Activated CD4-positive, alpha-beta T cell treated with anti-CD3 and anti-CD28 coated beads for 1 hour (primary cell): ENCODE data around the gene SMG6.
A peak's percentile ranks its signal among the peaks of the same experiment; 100 is the strongest.

Experiments
- DNase-seq: peaks from one replicate; pipeline ENCODE4 v3.0.0-alpha.2; 2020

SMG6 gene

DNA sequence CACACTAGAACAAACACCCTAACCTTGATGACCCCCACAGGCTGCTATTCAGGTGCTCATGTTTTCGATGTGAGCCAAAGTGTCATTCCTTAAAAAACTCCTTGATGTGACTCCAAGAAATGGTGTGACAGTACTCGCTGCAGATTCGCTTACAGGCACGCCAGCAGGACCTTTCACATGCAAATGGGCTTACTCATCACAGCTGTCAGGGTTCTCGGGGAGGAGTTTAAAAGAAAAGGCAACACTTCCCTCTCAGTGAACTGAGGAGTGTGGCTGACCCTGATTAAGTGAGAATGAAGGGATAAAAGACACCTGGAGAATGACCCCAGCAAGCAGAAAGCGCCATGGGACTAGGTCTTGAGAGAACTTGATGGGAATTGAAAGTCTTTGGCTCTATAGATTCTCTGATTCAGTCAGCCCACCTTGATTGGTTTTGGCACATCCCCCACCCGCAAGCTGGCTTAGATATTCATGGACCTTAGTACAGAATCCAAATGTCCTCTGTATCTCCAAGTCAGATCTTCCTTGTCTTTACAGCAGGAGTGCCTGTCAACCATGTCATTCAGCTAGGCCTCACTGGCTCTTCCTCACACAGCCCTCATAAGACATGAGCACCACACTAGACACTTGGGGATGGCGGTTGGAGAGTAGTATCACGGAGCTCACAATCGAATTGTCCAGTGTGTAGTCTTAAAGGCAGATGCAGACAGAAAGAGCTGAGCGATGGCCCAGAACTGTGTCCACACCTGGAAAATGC lies 166.1 kb downstream of the SMG6 start:
- DNase-seq, result no peak

- DNase-seq, result no peak
Observed at GRCh38 chr17:2136241-2136640, 167.3 kb downstream of the SMG6 start.

- no peak for DNase-seq
Observed at GRCh38 chr17:2128011-2128410, 175.6 kb downstream of the SMG6 start.

DNA sequence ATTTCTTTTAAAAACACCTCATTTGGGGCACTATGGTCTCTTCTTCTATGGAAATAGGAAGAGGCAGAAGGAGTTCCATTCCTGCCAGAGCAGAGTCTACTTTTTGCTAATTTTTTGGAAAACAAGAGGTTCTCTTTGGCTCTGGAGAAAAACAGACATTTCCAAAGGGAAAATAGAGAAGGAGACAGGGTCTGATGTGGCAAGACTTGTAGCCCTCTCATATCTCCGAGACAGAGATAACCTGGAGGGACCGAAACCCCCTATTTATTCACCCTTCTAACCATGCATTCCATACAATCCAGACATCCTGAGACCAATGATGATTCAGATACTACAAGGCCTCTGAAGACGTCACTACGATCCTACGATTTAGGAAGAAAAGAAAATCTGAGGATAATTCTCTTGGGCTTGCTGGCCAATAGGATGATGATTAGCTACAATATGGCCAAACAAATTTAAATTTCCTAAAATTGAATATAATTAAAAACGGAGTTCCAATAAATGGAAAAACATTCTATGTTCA lies 178.5 kb downstream of the SMG6 start:
- DNase-seq, result no peak

DNA sequence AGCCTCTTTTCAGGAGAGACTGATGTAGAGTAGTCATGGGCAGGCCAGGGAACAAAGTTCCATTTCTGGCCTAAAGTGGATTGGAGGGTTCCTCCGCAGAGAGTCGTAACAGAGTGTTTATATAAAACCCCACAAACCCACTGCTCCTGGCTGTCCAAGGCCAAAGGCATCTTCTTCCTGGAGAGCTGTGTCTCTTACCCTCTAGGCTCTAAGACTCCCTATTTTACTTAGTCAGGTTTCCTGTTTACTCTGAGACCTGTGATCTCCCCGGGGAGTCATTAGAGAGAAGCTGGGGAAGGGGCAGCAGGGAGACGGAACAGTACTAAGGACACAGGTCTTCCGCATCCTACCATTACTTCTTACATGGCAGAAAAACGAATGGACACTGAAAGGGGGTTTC lies 179.2 kb downstream of the SMG6 start:
- no peak for DNase-seq

- no peak for DNase-seq
Observed at GRCh38 chr17:2123375-2124251, 180.0 kb downstream of the SMG6 start.

DNA sequence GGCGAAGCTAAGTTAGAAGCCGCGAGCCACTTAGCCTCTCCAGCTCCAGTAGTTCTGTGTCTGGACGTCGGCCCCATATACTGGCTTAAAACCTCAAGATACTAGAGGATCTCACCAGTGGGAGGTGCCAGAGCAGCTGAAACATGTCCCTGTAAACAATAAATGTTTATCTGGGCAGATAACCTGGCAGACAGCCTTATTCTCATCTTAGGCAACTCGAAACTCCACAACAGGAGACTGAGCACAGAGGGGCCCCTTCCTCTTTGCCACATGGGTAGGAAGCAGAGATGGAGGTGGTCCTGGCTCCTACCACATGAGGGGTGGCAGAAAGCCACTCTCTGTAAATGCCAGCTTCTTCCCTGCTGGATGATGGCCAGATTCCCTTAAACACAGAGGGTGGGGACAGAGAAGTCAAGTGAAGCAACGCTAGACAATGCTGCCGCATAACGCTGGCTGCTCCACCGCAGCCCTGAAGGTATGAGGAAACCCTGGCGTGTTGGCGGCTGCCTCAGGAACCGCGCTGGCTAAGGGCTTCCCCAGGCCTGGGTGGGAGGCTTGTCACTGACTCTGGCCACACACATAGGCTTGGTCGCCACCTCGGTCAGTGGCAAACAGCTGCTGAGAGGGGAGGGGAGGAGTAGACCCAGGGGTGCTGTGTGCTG lies 180.8 kb downstream of the SMG6 start:
- DNase-seq, result no peak

DNA sequence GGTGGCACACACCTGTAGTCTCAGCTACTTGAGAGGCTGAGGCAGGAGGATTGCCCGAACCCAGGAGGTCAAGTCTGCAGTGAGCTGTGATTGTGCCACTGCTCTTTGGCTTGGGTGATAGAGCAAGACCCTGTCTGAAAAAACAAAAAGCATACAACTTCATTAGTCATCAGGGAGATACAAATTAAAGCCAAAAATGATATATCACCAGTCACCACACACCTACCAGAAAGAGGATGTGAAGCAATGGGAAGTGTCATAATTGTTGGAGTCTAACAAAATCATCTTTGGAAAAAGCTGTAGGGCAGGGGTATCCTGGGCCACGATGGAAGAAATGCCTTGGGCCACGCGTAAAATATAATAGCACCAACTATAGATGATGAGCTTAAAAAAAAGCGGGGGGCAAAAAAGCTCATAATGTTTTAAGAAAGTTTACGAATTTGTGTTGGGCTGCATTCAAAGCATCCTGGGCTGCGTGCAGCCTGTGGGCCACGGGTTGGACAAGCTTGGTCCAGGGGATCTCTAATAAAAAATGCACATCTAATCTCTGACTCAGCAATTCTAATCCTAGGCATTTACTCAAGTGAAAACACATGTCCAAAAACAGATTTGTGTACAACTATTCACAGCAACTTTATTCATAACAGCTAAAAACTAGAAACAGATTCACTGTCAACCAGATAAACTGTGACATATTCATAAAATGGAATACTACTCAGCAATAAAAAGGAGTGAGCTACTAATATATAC lies 182.8 kb downstream of the SMG6 start:
- DNase-seq, result no peak

- DNase-seq, result no peak
Observed at GRCh38 chr17:2113279-2113622, 190.3 kb downstream of the SMG6 start.

- DNase-seq, result no peak
Observed at GRCh38 chr17:2111691-2112090, 191.9 kb downstream of the SMG6 start.

- DNase-seq, result no peak
Observed at GRCh38 chr17:2110436-2110835, 193.1 kb downstream of the SMG6 start.

DNA sequence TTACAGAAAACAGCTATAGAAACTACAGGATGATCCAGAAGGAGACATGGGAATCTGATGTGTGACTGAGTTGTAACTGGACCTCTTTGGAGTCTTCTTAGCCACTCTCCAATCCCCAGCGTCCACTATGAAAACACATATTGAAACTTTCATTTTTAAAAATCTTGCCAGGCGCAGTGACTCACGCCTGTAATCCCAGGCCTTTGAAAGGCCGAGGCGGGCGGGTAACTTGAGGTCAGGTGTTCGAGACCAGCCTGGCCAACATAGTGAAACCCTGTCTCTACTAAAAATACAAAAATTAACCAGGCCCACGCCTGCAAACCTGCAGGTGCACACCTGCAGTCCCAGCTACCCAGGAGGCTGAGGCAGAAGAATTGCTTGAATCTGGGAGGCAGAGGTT lies 195.4 kb downstream of the SMG6 start:
- DNase-seq, result no peak

- DNase-seq, result no peak
Observed at GRCh38 chr17:2107506-2107905, 196.1 kb downstream of the SMG6 start.

DNA sequence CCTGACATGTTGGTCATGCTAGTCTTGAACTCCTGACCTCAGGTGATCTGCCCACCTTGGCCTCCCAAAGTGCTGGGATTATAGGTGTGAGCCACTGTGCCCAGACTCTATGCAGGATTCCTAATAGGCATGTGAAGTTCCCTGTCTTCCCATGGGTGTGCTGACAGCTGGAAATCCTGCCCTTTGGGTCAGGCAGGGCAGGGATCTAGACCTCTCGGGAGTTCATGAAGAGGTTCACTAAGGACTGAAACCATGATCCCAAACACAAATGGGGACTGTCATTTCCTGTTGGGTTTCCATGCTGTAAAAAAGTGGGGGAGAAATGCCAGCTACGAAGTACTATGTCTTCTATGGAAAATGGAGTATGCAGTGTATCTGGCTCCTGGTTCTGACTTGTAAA lies 196.5 kb downstream of the SMG6 start:
- no peak for DNase-seq

GRCh38 chr17:2106308-2106955 lies 197.2 kb downstream of the SMG6 start:
- no peak for DNase-seq

DNA sequence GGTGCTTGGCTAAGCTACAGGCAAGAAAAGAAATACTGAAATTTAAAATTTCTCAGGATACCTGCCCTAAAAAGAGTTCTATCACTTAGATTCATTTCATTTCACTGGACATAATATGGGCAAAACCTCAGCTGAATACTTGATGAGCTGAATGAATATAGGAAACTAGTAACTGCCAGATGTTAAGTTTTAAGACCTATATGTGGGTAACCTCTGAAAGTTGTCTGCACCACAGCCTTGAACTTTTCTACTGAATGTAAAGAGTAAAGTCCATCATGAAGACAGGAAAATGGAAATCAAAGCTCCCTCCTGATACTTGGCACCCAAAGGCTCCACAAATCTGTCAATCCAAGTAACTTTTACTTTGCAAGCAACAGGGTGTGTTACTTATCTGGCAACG lies 197.9 kb downstream of the SMG6 start:
- no peak for DNase-seq

GRCh38 chr17:2102931-2103809 lies 200.4 kb downstream of the SMG6 start:
- DNase-seq, result no peak

DNA sequence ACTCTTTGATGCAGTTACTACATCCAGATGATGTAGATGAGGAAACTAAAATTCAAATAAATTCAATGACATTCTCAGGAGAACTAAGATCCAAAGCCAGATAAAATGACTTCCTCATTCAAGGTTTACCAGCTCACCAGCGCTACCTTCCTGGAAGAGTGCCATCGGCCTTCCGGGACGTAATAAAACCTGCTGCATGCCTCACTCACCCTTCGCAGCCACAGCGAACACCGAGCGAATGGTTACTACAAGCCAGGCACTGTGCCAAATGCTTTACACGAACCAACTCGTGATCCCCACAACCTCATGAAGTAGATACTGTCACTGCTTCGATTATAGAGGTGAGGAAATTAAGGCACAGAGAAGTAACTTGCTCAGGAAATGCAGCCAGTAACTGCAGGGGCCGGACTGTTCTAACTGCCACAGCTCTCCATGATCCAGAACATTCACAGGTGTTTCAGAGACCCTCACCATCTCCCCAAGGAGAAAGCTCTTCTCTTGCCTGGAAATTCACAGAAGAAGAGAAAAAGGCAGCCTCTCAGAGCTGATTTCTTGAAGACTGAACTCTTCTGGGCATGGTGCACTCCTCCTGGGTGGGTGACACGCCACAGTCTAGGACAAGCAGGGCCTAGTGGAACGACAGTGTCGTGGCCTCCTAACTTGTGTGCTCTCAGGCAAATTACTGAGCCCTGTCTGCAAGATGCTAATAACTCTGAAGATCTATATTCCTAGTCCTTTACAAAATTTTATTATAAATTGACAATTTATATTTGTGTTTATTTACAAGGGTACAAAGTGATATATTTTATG lies 201.9 kb downstream of the SMG6 start:
- peak; percentile 31 for DNase-seq

DNA sequence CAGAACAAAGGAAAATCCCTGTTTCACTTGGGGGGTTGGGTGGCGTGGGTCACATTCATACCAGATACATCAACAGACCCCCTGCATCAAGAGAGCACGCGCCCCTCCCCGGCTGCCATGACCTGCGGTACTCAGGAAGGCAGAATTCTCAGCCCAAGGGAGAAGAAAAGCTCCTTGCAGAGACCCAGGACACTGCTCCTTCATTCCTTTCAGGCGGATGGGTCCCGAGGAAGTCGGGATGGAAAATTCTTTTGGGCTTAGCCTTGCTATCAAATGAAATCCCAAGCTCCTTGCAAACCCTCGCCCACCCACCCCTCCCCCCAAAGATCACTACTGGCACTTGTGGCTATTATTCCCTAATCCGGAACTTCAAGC lies 208.1 kb downstream of the SMG6 start:
- no peak for DNase-seq

GRCh38 chr17:2094891-2095535 lies 208.6 kb downstream of the SMG6 start:
- DNase-seq, result no peak
